Liver (tissue), 9 donors: Measurements from ENCODE around the gene PDE4B. TPM values are rescaled to one million over a fixed set of nuclear protein-coding genes. Genes with fewer than 3 reads are reported as not detected.

Experiments
- DNase-seq: peaks from one replicate; pipeline ENCODE4 v3.0.0-alpha.2; 2017; ENCODE audit warnings: low spot score
- H3K27ac ChIP-seq, 2 donors: one replicate each; pipeline ENCODE4 v1.7.0; 2013; ENCODE audit warnings: inconsistent platforms in 2 of 2, low read length in 2 of 2, control low read depth in 1 of 2, low read depth in 1 of 2, mild to moderate bottlenecking in 1 of 2
- H3K27me3 ChIP-seq, 4 donors: one replicate each; pipeline versions ENCODE4 v1.6.1 to v1.7.0; 2013; ENCODE audit warnings: low read length in 3 of 4, inconsistent platforms in 1 of 4, mild to moderate bottlenecking in 1 of 4, moderate library complexity in 1 of 4; ENCODE audit not compliant: control insufficient read depth in 4 of 4, insufficient read depth in 4 of 4
- H3K36me3 ChIP-seq, 4 donors: one replicate each; pipeline versions ENCODE4 v1.6.1 to v1.7.0; 2013; ENCODE audit warnings: low read length in 3 of 4, mild to moderate bottlenecking in 3 of 4, low read depth in 1 of 4, moderate library complexity in 1 of 4; ENCODE audit not compliant: control insufficient read depth in 4 of 4, insufficient read depth in 3 of 4
- H3K4me1 ChIP-seq, 4 donors: one replicate each; pipeline versions ENCODE4 v1.6.1 to v1.7.0; 2013; ENCODE audit warnings: low read length in 3 of 4, mild to moderate bottlenecking in 3 of 4, moderate library complexity in 1 of 4; ENCODE audit not compliant: control insufficient read depth in 4 of 4, insufficient read depth in 4 of 4
- H3K4me3 ChIP-seq, 3 donors: one replicate each; pipeline versions ENCODE4 v1.6.1 to v1.7.0; 2013; ENCODE audit warnings: low read length in 3 of 3, control low read depth in 1 of 3, low read depth in 1 of 3, mild to moderate bottlenecking in 1 of 3
- H3K9ac ChIP-seq, 2 donors: one replicate each; pipeline ENCODE4 v1.7.0; 2013; ENCODE audit warnings: low read length in 2 of 2, mild to moderate bottlenecking in 2 of 2, moderate library complexity in 2 of 2, control low read depth in 1 of 2, low read depth in 1 of 2
- H3K9me3 ChIP-seq, 4 donors: one replicate each; pipeline versions ENCODE4 v1.6.1 to v1.7.0; 2013; ENCODE audit warnings: low read length in 3 of 4; ENCODE audit not compliant: control insufficient read depth in 4 of 4
- EGR1 ChIP-seq, 2 donors: IDR thresholded peaks; 2 replicates each; pipeline ENCODE4 v1.6.1; 2016 to 2018; ENCODE audit warnings: antibody characterized with exemption in 2 of 2, low read depth in 2 of 2
- FOXA1 ChIP-seq: IDR thresholded peaks from 2 replicates; pipeline ENCODE4 v1.6.1; 2016; ENCODE audit warnings: antibody characterized with exemption
- FOXA2 ChIP-seq: IDR thresholded peaks from 2 replicates; pipeline ENCODE4 v1.6.1; 2016; ENCODE audit warnings: antibody characterized with exemption
- GABPA ChIP-seq, 2 donors: IDR thresholded peaks in 1 of 2; conservative IDR thresholded peaks in 1 of 2; 2 replicates each; pipeline ENCODE4 v1.6.1; 2016; ENCODE audit warnings: antibody characterized with exemption in 2 of 2, mild to moderate bottlenecking in 1 of 2, moderate library complexity in 1 of 2
- HNF4A ChIP-seq, 2 donors: conservative IDR thresholded peaks; 2 replicates each; pipeline ENCODE4 v1.6.1; 2016; ENCODE audit warnings: antibody characterized with exemption in 2 of 2, mild to moderate bottlenecking in 2 of 2
- HNF4G ChIP-seq: IDR thresholded peaks from 2 replicates; pipeline ENCODE4 v1.6.1; 2016; ENCODE audit warnings: antibody characterized with exemption
- JUND ChIP-seq, 2 donors: IDR thresholded peaks; 2 replicates each; pipeline ENCODE4 v1.6.1; 2016; ENCODE audit warnings: antibody characterized with exemption in 2 of 2
- MAX ChIP-seq: IDR thresholded peaks from 2 replicates; pipeline ENCODE4 v1.6.1; 2016; ENCODE audit warnings: antibody characterized with exemption
- NR2F2 ChIP-seq: IDR thresholded peaks from 2 replicates; pipeline ENCODE4 v1.6.1; 2016; ENCODE audit warnings: antibody characterized with exemption
- RAD21 ChIP-seq, 2 donors: IDR thresholded peaks; 2 replicates each; pipeline ENCODE4 v1.6.1; 2016; ENCODE audit warnings: antibody characterized with exemption in 2 of 2, mild to moderate bottlenecking in 2 of 2
- REST ChIP-seq: IDR thresholded peaks from 2 replicates; pipeline ENCODE4 v1.6.1; 2016; ENCODE audit warnings: antibody characterized with exemption, mild to moderate bottlenecking
- RXRA ChIP-seq, 2 donors: IDR thresholded peaks; 2 replicates each; pipeline ENCODE4 v1.6.1; 2017 to 2018; ENCODE audit warnings: antibody characterized with exemption in 2 of 2, mild to moderate bottlenecking in 1 of 2
- SP1 ChIP-seq: IDR thresholded peaks from 2 replicates; pipeline ENCODE4 v1.6.1; 2018; ENCODE audit warnings: antibody characterized with exemption, mild to moderate bottlenecking
- TAF1 ChIP-seq: conservative IDR thresholded peaks from 2 replicates; pipeline ENCODE4 v1.6.1; 2016; ENCODE audit warnings: antibody characterized with exemption, mild to moderate bottlenecking
- YY1 ChIP-seq: IDR thresholded peaks from 2 replicates; pipeline ENCODE4 v1.6.1; 2016; ENCODE audit warnings: antibody characterized with exemption, mild to moderate bottlenecking
- WGBS: extraction: QIAGEN DNeasy Blood & Tissue Kit; methylation state at CpG from one replicate; pipeline ENCODE4 v1.1.7; 2013; 5-methylcytosine and 5-hydroxymethylcytosine counted together
- polyA plus RNA-seq, 2 donors: library from polyadenylated mRNA; stranded (reverse) in 1 of 2; unstranded in 1 of 2; fragments of 200-250 nt in 1 of 2; fragments of >200 nt in 1 of 2; fragmentation: Nextera tagmentation in 1 of 2; extraction: Ambion mirVana in 1 of 2; gene quantifications; one replicate each; pipeline versions ENCODE4 v1.2.1 to v1.2.3, GENCODE V29; 2013 to 2015
- total RNA-seq, 2 donors: library from RNA; depleted of rRNA; stranded (reverse); fragments of >200 nt; gene quantifications; one replicate each; pipeline ENCODE4 v1.2.3, GENCODE V29; 2014
- TF ChIP-seq, protein P1 (sequence below): fragments of 150-350 bp; IDR thresholded peaks from 2 replicates; pipeline ENCODE4 v1.5.1; 2017; ENCODE audit warnings: improper control_type of control experiment, low read depth, low read length; ENCODE audit not compliant: missing input control
- TF ChIP-seq, protein P2 (sequence below): IDR thresholded peaks from 2 replicates; pipeline ENCODE4 v1.6.1; 2016; ENCODE audit warnings: antibody characterized with exemption
- TF ChIP-seq, protein P3 (sequence below): IDR thresholded peaks from 2 replicates; pipeline ENCODE4 v1.6.1; 2016; ENCODE audit warnings: antibody characterized with exemption
- donor health status: healthy.
- donor health status: healthy.
- donor health status: healthy.
- donor health status: healthy.
- donor health status: healthy.

The PDE4B gene
- total and polyA plus RNA-seq, 4 donors: 1.9 to 3.9 (median 2.7) TPM

- Histone ChIP-seq H3K4me1 (no peaks in the 10 kb centered on the region), H3K9me3 (no peaks in the 10 kb centered on the region), H3K36me3 (no peaks in the 10 kb centered on the region), H3K27ac (no peak overlapping the region), H3K9ac (no peak overlapping the region), H3K4me3 (no peak overlapping the region), H3K27me3 (no peaks in the 10 kb centered on the region)
- WGBS: 70% methylated on average over 4 of the region's 4 CpGs
- no peak for TF ChIP-seq HNF4A (conservative IDR thresholded peaks at IDR 0.05)
- TF ChIP-seq, protein P1, sequence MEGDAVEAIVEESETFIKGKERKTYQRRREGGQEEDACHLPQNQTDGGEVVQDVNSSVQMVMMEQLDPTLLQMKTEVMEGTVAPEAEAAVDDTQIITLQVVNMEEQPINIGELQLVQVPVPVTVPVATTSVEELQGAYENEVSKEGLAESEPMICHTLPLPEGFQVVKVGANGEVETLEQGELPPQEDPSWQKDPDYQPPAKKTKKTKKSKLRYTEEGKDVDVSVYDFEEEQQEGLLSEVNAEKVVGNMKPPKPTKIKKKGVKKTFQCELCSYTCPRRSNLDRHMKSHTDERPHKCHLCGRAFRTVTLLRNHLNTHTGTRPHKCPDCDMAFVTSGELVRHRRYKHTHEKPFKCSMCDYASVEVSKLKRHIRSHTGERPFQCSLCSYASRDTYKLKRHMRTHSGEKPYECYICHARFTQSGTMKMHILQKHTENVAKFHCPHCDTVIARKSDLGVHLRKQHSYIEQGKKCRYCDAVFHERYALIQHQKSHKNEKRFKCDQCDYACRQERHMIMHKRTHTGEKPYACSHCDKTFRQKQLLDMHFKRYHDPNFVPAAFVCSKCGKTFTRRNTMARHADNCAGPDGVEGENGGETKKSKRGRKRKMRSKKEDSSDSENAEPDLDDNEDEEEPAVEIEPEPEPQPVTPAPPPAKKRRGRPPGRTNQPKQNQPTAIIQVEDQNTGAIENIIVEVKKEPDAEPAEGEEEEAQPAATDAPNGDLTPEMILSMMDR: no peak
- TF ChIP-seq RXRA (IDR thresholded peaks at IDR 0.05): no peak
- TF ChIP-seq, protein P2, sequence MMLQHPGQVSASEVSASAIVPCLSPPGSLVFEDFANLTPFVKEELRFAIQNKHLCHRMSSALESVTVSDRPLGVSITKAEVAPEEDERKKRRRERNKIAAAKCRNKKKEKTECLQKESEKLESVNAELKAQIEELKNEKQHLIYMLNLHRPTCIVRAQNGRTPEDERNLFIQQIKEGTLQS: no peak
- no peak for TF ChIP-seq SP1
- TF ChIP-seq EGR1 (IDR thresholded peaks at IDR 0.05; ENCODE audit: low read depth in 2 of 2): no peak
- TF ChIP-seq HNF4G: no peak
- no peak for TF ChIP-seq NR2F2
- TF ChIP-seq REST: no peak
- no peak for DNase-seq
These were observed 292.9 kb downstream of the PDE4B start for GRCh38 chr1:66085600-66085999.

DNA sequence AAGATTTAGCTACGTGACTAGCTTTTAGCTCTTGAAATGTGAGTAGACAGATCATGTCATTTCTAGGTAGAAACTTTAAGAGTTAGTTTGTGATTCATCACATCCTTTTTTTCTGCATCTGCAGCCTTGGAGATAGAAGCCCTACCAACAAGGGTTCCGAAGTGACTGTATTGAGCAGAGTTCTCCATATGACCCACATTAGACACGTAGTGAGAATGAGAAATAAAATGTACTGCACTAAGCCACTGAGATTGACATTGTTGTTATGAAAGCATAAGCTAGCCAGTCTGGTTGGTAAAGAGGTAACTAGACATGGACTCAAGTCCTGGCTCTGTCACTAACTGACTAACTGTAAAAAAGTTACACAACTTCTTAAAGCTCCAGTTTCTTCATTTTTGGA lies 296.1 kb downstream of the PDE4B start:
- no peaks in the 10 kb centered on the region for H3K36me3 ChIP-seq
- H3K27me3 ChIP-seq: no peaks in the 10 kb centered on the region
- TF ChIP-seq HNF4A (conservative IDR thresholded peaks at IDR 0.05) (no peak), TAF1 (no peak), GABPA (IDR thresholded peaks at IDR 0.05 in 1 of 2, conservative IDR thresholded peaks at IDR 0.05 in 1 of 2) (no peak), YY1 (no peak), MAX (no peak), HNF4G (no peak), RAD21 (IDR thresholded peaks at IDR 0.05) (no peak), JUND (IDR thresholded peaks at IDR 0.05) (no peak), FOXA1 (no peak), RXRA (IDR thresholded peaks at IDR 0.05) (no peak), NR2F2 (no peak), SP1 (no peak), REST (no peak), FOXA2 (no peak), EGR1 (IDR thresholded peaks at IDR 0.05; ENCODE audit: low read depth in 2 of 2) (no peak)
- TF ChIP-seq, protein P2: no peak
- TF ChIP-seq, protein P1: no peak
- TF ChIP-seq, protein P3, sequence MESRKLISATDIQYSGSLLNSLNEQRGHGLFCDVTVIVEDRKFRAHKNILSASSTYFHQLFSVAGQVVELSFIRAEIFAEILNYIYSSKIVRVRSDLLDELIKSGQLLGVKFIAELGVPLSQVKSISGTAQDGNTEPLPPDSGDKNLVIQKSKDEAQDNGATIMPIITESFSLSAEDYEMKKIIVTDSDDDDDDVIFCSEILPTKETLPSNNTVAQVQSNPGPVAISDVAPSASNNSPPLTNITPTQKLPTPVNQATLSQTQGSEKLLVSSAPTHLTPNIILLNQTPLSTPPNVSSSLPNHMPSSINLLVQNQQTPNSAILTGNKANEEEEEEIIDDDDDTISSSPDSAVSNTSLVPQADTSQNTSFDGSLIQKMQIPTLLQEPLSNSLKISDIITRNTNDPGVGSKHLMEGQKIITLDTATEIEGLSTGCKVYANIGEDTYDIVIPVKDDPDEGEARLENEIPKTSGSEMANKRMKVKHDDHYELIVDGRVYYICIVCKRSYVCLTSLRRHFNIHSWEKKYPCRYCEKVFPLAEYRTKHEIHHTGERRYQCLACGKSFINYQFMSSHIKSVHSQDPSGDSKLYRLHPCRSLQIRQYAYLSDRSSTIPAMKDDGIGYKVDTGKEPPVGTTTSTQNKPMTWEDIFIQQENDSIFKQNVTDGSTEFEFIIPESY: no peak
- no peaks in the 10 kb centered on the region for H3K4me1 ChIP-seq
- H3K4me3 ChIP-seq: no peak overlapping the region
- WGBS: 81% methylated on average over 3 of the region's 3 CpGs
- H3K27ac ChIP-seq: no peak overlapping the region
- no peak overlapping the region for H3K9ac ChIP-seq
- H3K9me3 ChIP-seq: no peaks in the 10 kb centered on the region
- no peak for DNase-seq
